Lower lobe of right lung (tissue), 2 donors: Measurements from ENCODE around the gene GFI1. TPM values are rescaled to one million over a fixed set of nuclear protein-coding genes. Genes with fewer than 3 reads are reported as not detected.
A peak's percentile ranks its signal among the peaks of the same experiment; 100 is the strongest.

Source experiments
- ATAC-seq, 2 donors: fragments of 200-7000 bp; cut with Tn5 transposase; one replicate each; pipeline ENCODE4 v1.9.1; 2020 to 2022; ENCODE audit warnings: mild to moderate bottlenecking in 2 of 2, moderate library complexity in 2 of 2
- DNase-seq: peaks from one replicate; pipeline ENCODE4 v3.0.0-alpha.2; 2020
- H3K27ac ChIP-seq: fragments of 200-600 bp; one replicate; pipeline ENCODE4 v1.8.0; 2022
- H3K27me3 ChIP-seq: fragments of 200-600 bp; one replicate; pipeline ENCODE4 v1.8.0; 2022; ENCODE audit warnings: low read depth
- H3K36me3 ChIP-seq: fragments of 200-600 bp; one replicate; pipeline ENCODE4 v1.8.0; 2022; ENCODE audit warnings: mild to moderate bottlenecking
- H3K4me1 ChIP-seq: fragments of 200-600 bp; one replicate; pipeline ENCODE4 v1.8.0; 2022
- H3K4me3 ChIP-seq: fragments of 200-600 bp; one replicate; pipeline ENCODE4 v1.8.0; 2022; ENCODE audit warnings: mild to moderate bottlenecking
- H3K9me3 ChIP-seq: fragments of 200-600 bp; one replicate; pipeline ENCODE4 v1.8.0; 2022
- CTCF ChIP-seq: fragments of 200-600 bp; IDR thresholded peaks from one replicate; pipeline ENCODE4 v1.8.0; 2022; ENCODE audit warnings: antibody characterized with exemption, mild to moderate bottlenecking
- intact Hi-C: fragments of 100-400 bp; cut with DNase I; formaldehyde crosslinking; loops from one replicate; pipeline ENCODE4 v1.11.0; 2022
- total RNA-seq: library from RNA; stranded (reverse); fragmentation: NEBNext Ultra II Directional; extraction: Animal tissue kit (Norgen Biotek cat#: 25700); gene quantifications from one replicate; pipeline ENCODE4 v1.2.1, GENCODE V29; 2021
- donor health status: DM: no; HTN: yes; CAD: no; lungs with severe emphysema.

GFI1 gene
- total RNA-seq, 1 donor from 2014 or later, result 3.3 TPM

GRCh38 chr1:92478393-92478792 is 8.3 kb downstream of the GFI1 start:
- ATAC-seq (no peak), DNase-seq (no peak)
- no peak for TF ChIP-seq CTCF
- no peak overlapping the region for H3K4me3 ChIP-seq
- H3K4me1 ChIP-seq, result peaks cover 34% of the 10 kb centered on the region
- H3K27me3 ChIP-seq, result peaks cover 46% of the 10 kb centered on the region
- H3K9me3 ChIP-seq, result no peaks in the 10 kb centered on the region
- intact Hi-C loops, result no loop called here
- H3K27ac ChIP-seq, result no peak overlapping the region
- no peaks in the 10 kb centered on the region for H3K36me3 ChIP-seq

- H3K4me1 ChIP-seq, result peaks cover 12% of the 10 kb centered on the region
- H3K36me3 ChIP-seq, result no peaks in the 10 kb centered on the region
- no peak for TF ChIP-seq CTCF
- intact Hi-C loops, result no loop called here
- H3K27ac ChIP-seq, result no peak overlapping the region
- ATAC-seq, result peak; percentile 21 to 27
- H3K9me3 ChIP-seq, result no peaks in the 10 kb centered on the region
- DNase-seq, result no peak
- H3K4me3 ChIP-seq, result no peak overlapping the region
- peaks cover 24% of the 10 kb centered on the region for H3K27me3 ChIP-seq
Observed at GRCh38 chr1:92476071-92476631, 10.6 kb downstream of the GFI1 start.

GRCh38 chr1:92475029-92475428 is 11.7 kb downstream of the GFI1 start:
- Histone ChIP-seq H3K36me3 (no peaks in the 10 kb centered on the region), H3K9me3 (no peaks in the 10 kb centered on the region), H3K27me3 (peaks cover 12% of the 10 kb centered on the region), H3K4me1 (peaks cover under 1% of the 10 kb centered on the region), H3K4me3 (no peak overlapping the region), H3K27ac (no peak overlapping the region)
- TF ChIP-seq CTCF, result no peak
- no peak for DNase-seq
- no peak for ATAC-seq
- intact Hi-C loops, result no loop called here

- no peak for ATAC-seq
- no peak overlapping the region for H3K4me3 ChIP-seq
- no peaks in the 10 kb centered on the region for H3K4me1 ChIP-seq
- intact Hi-C loops, result no loop called here
- no peak overlapping the region for H3K27ac ChIP-seq
- no peak for DNase-seq
- H3K9me3 ChIP-seq, result no peaks in the 10 kb centered on the region
- no peaks in the 10 kb centered on the region for H3K36me3 ChIP-seq
- H3K27me3 ChIP-seq, result peaks cover 1% of the 10 kb centered on the region
- no peak for TF ChIP-seq CTCF
Observed at GRCh38 chr1:92473781-92474495, 12.8 kb downstream of the GFI1 start.

GRCh38 chr1:92470216-92470615 is 16.5 kb downstream of the GFI1 start:
- Histone ChIP-seq H3K36me3 (no peaks in the 10 kb centered on the region), H3K4me3 (no peak overlapping the region), H3K4me1 (no peaks in the 10 kb centered on the region), H3K9me3 (no peaks in the 10 kb centered on the region), H3K27me3 (no peaks in the 10 kb centered on the region), H3K27ac (no peak overlapping the region)
- DNase-seq, result no peak
- intact Hi-C loops, result no loop called here
- no peak for TF ChIP-seq CTCF
- no peak for ATAC-seq
